Measurements from ENCODE around the gene SNAP47.

Gene SNAP47

GRCh38 chr1:227776331-227776771, 41.1 kb downstream of the SNAP47 start:
- TF ChIP-seq GATA2 (IDR thresholded peaks at IDR 0.05; ENCODE audit: low read depth, low read length) (no peak), GATA3 (IDR thresholded peaks at IDR 0.05; ENCODE audit: low read depth, low read length) (no peak)

GRCh38 chr1:227777156-227777555, 41.9 kb downstream of the SNAP47 start:
- TF ChIP-seq GATA3 (IDR thresholded peaks at IDR 0.05; ENCODE audit: low read depth, low read length) (no peak), GATA2 (IDR thresholded peaks at IDR 0.05; ENCODE audit: low read depth, low read length) (no peak)

- TF ChIP-seq GATA3 (IDR thresholded peaks at IDR 0.05; ENCODE audit: low read depth, low read length): no peak
- no peak for TF ChIP-seq GATA2 (IDR thresholded peaks at IDR 0.05; ENCODE audit: low read depth, low read length)
These were observed 42.4 kb downstream of the SNAP47 start for GRCh38 chr1:227777646-227778045.

- TF ChIP-seq GATA2 (IDR thresholded peaks at IDR 0.05; ENCODE audit: low read depth, low read length) (no peak), GATA3 (IDR thresholded peaks at IDR 0.05; ENCODE audit: low read depth, low read length) (no peak)
These were observed 43.2 kb downstream of the SNAP47 start for GRCh38 chr1:227778401-227778947.

GRCh38 chr1:227779021-227779441, 43.8 kb downstream of the SNAP47 start:
- TF ChIP-seq GATA3 (IDR thresholded peaks at IDR 0.05; ENCODE audit: low read depth, low read length) (no peak), GATA2 (IDR thresholded peaks at IDR 0.05; ENCODE audit: low read depth, low read length) (no peak)

- TF ChIP-seq GATA2 (IDR thresholded peaks at IDR 0.05; ENCODE audit: low read depth, low read length) (no peak), GATA3 (IDR thresholded peaks at IDR 0.05; ENCODE audit: low read depth, low read length) (no peak)
These were observed 44.5 kb downstream of the SNAP47 start for GRCh38 chr1:227779685-227780084.

- TF ChIP-seq GATA2 (IDR thresholded peaks at IDR 0.05; ENCODE audit: low read depth, low read length): no peak
- no peak for TF ChIP-seq GATA3 (IDR thresholded peaks at IDR 0.05; ENCODE audit: low read depth, low read length)
These were observed 45.1 kb downstream of the SNAP47 start for GRCh38 chr1:227780101-227781044.

GRCh38 chr1:227781314-227781930, 46.2 kb downstream of the SNAP47 start:
- TF ChIP-seq GATA3 (IDR thresholded peaks at IDR 0.05; ENCODE audit: low read depth, low read length) (no peak), GATA2 (IDR thresholded peaks at IDR 0.05; ENCODE audit: low read depth, low read length) (no peak)

- no peak for TF ChIP-seq GATA2 (IDR thresholded peaks at IDR 0.05; ENCODE audit: low read depth, low read length)
- TF ChIP-seq GATA3 (IDR thresholded peaks at IDR 0.05; ENCODE audit: low read depth, low read length): no peak
These were observed 47.0 kb downstream of the SNAP47 start for GRCh38 chr1:227782226-227782625.

GRCh38 chr1:227785094-227785804, 50.0 kb downstream of the SNAP47 start:
- no peak for TF ChIP-seq GATA2 (IDR thresholded peaks at IDR 0.05; ENCODE audit: low read depth, low read length)
- no peak for TF ChIP-seq GATA3 (IDR thresholded peaks at IDR 0.05; ENCODE audit: low read depth, low read length)

- TF ChIP-seq GATA3 (IDR thresholded peaks at IDR 0.05; ENCODE audit: low read depth, low read length): no peak
- no peak for TF ChIP-seq GATA2 (IDR thresholded peaks at IDR 0.05; ENCODE audit: low read depth, low read length)
These were observed 50.8 kb downstream of the SNAP47 start for GRCh38 chr1:227785805-227786671.

GRCh38 chr1:227786673-227787512, 51.7 kb downstream of the SNAP47 start:
- TF ChIP-seq GATA2 (IDR thresholded peaks at IDR 0.05; ENCODE audit: low read depth, low read length) (no peak), GATA3 (IDR thresholded peaks at IDR 0.05; ENCODE audit: low read depth, low read length) (no peak)

Data from SH-SY5Y (cell line).